Measurements from ENCODE around the gene ACR.
"Not testable (repeated sequence)": the region's sequence is repeated elsewhere in the genome, so short reads cannot be mapped to it uniquely, and the experiment has no call there.

ACR gene

GRCh38 chr22:50780244-50780643 is 42.2 kb downstream of the ACR start:
- DNase-seq (ENCODE audit: low read depth, low spot score), result not testable (repeated sequence)

DNA sequence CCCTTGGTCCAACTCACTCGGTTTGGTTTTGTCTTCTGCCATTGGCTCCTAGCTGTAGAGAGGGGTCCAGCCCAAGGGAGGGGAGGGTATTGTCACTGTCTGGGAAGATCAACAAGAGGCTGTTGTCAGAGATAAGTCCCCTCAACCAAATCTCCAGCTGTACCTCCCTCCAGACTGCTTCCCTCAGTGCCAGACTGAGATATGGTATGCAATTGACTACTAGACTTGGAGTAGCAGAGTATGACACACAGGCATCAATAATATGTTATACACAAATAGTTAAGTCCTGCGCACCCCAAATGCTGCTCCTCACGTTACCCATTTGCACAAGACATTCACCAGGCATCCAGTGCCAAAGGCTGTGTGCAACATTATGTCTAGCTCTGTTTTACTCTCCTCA is 44.2 kb downstream of the ACR start:
- not testable (repeated sequence) for DNase-seq (ENCODE audit: low read depth, low spot score)

DNA sequence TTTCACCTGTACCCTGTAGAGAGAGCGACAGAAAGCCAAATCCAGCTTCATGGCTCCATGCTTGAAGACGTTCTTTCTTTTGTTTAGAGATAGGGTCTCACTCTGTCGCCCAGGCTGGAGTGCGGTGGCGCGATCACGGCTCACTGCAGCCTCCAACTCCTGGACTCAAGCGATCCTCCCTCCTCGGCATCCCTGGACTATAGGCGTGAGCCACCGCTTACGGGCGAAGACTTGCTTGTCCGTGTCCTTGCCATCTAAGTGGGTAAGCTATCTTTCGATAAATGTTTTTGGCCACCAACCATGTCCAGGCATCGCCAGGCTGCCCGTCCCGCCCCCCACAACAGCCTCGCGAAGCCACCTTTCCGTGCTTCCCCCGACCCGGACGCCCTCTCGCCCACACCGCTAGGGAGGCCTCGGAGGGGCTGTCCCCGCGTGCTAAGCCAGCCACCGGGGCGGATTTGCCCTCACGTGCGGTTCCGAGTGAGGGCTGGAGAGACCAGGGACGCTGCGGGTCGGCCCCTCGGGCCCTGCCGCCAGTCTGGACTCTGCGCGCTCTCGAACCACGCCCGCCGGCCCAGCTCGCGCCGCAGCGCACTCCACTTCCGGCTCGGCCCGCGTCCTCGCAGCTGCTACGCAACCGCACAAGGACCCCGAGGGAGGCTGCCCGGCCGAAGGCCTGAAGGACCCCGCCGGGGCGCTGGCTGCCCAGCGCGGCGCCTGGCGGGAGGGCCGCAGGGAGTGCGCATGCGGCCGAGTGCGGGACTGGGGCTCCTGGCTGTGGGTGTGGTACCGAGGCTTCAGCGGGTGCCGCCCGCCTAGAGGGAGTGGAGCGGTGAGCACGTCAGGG is 45.3 kb downstream of the ACR start, which contains the start of gene RABL2B:
TSS of gene RABL2B (minus strand) at position 604 of the 847 bp plus-strand sequence. CDS start 1,342 bp downstream, outside the sequence.
- peak; percentile 73 for DNase-seq (ENCODE audit: low read depth, low spot score)

DNA sequence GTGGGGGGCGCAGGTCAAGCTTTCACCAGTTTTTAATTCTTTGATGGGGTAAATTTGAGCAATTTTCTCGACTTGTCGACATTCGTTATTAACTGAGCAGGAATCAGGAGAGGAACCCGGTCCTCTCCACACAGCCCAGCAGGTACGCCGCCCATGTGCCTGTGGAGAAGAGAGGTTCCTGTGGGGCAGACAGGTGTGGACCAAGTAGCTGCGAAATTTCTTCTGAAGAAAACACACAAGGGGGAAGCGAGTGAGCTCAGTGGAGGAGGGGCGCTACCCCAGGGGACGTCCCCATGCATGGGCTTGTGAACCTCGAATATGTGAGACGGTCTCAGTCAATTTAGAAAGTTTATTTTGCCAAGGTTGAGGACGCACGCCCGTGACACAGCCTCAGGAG is 45.9 kb downstream of the ACR start:
- DNase-seq (ENCODE audit: low read depth, low spot score), result not testable (repeated sequence)

DNA sequence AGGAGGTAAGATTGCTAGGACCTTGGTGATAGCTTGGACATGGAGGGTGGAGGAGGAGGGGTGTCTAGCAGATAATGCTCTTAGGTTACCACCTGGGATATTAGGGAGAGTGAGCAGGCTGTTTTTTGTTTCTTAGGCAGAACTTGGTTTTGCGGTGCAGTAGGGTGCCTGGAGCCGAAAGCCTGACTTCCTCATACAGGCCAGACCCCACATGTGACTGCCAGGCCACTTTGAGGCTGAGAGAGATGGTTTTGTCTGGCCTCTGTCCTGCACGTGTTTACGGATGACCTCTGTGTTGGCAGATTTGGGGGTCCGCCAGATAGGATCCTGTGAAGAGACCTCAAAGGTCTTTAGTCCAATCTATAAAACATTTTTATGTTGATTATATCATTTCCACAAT is 47.3 kb downstream of the ACR start:
- not testable (repeated sequence) for DNase-seq (ENCODE audit: low read depth, low spot score)

- DNase-seq (ENCODE audit: low read depth, low spot score), result not testable (repeated sequence)
Observed at GRCh38 chr22:50786936-50787335, 48.9 kb downstream of the ACR start.
